Neural cell (in vitro differentiated cells): Measurements from ENCODE around the gene FBXL15. TPM values are rescaled to one million over a fixed set of nuclear protein-coding genes. Genes with fewer than 3 reads are reported as not detected.

Experiments used
- H2AFZ ChIP-seq: fragments of 200-600, 300-800 bp; sonication (generic), shearing (Covaris generic); 2 replicates; pipeline ENCODE4 v1.6.0; 2014; ENCODE audit warnings: low read depth, mild to moderate bottlenecking, antibody characterized with exemption, low read length, moderate library complexity
- H3F3A ChIP-seq: fragments of 200-600 bp; shearing (Covaris generic); 2 replicates; pipeline ENCODE4 v1.6.1; 2016; ENCODE audit warnings: mild to moderate bottlenecking, moderate library complexity, mixed read lengths, antibody characterized with exemption, low read length; ENCODE audit not compliant: insufficient read depth, poor library complexity, severe bottlenecking
- H3K27ac ChIP-seq: fragments of 200-600, 300-800 bp; sonication (generic), shearing (Covaris generic); 2 replicates; pipeline ENCODE4 v1.5.1; 2014; ENCODE audit warnings: mild to moderate bottlenecking, low read length, moderate library complexity
- H3K27me3 ChIP-seq: fragments of 300-800, 200-600 bp; sonication (generic), shearing (Covaris generic); 2 replicates; pipeline ENCODE4 v1.6.0; 2014; ENCODE audit warnings: mild to moderate bottlenecking, low read depth, low read length, moderate library complexity; ENCODE audit not compliant: insufficient read depth
- H3K36me3 ChIP-seq: fragments of 300-800, 200-600 bp; sonication (generic), shearing (Covaris generic); 2 replicates; pipeline ENCODE4 v1.5.1; 2014; ENCODE audit warnings: mild to moderate bottlenecking, antibody characterized with exemption, low read length, moderate library complexity; ENCODE audit not compliant: insufficient read depth
- H3K4me2 ChIP-seq: fragments of 300-800, 200-600 bp; sonication (generic), shearing (Covaris generic); 2 replicates; pipeline ENCODE4 v1.6.0; 2014; ENCODE audit warnings: mild to moderate bottlenecking, low read length
- H3K4me3 ChIP-seq: fragments of 300-800, 200-600 bp; sonication (generic), shearing (Covaris generic); 2 replicates; pipeline ENCODE4 v1.5.1; 2014; ENCODE audit warnings: mild to moderate bottlenecking, low read length, moderate library complexity
- H3K79me2 ChIP-seq: fragments of 200-600 bp; shearing (Covaris generic); replicated peaks from 2 replicates; pipeline ENCODE4 v1.6.0; 2014; ENCODE audit warnings: mild to moderate bottlenecking, low read length, moderate library complexity; ENCODE audit not compliant: insufficient read depth
- H3K9ac ChIP-seq: fragments of 300-800, 200-600 bp; sonication (generic), shearing (Covaris generic); 2 replicates; pipeline ENCODE4 v1.6.1; 2016; ENCODE audit warnings: mild to moderate bottlenecking, low read length, mixed read lengths
- H3K9me2 ChIP-seq: fragments of 200-600 bp; shearing (Covaris generic); 2 replicates; pipeline ENCODE4 v1.6.1; 2016; ENCODE audit warnings: mild to moderate bottlenecking, low read length, mixed read lengths; ENCODE audit not compliant: insufficient read depth
- H3K9me3 ChIP-seq: fragments of 200-600, 300-800 bp; sonication (generic), shearing (Covaris generic); 2 replicates; pipeline ENCODE4 v1.6.1; 2016; ENCODE audit warnings: mild to moderate bottlenecking, mixed run types, low read length, moderate library complexity, mixed read lengths
- H4K20me1 ChIP-seq: fragments of 200-600 bp; shearing (Covaris generic); 2 replicates; pipeline ENCODE4 v1.6.1; 2016; ENCODE audit warnings: mild to moderate bottlenecking, mixed run types; ENCODE audit not compliant: insufficient read depth
- EP300 ChIP-seq: fragments of 450-650 bp; conservative IDR thresholded peaks from 2 replicates; pipeline ENCODE4 v1.6.1; 2014; ENCODE audit warnings: antibody characterized with exemption, mild to moderate bottlenecking, moderate library complexity; ENCODE audit not compliant: poor library complexity, severe bottlenecking
- EZH2 ChIP-seq: fragments of 200-600, 300-800 bp; shearing (Covaris generic), sonication (generic); IDR thresholded peaks from 2 replicates; pipeline ENCODE4 v1.6.1; 2014; ENCODE audit warnings: antibody characterized with exemption, low read length, borderline replicate concordance, mild to moderate bottlenecking; ENCODE audit not compliant: insufficient read depth, poor library complexity, severe bottlenecking
- MXI1 ChIP-seq: fragments of 450-650 bp; conservative IDR thresholded peaks from 2 replicates; pipeline ENCODE4 v1.6.1; 2014; ENCODE audit warnings: antibody characterized with exemption, mild to moderate bottlenecking; ENCODE audit not compliant: poor library complexity, severe bottlenecking
- POLR2AphosphoS5 ChIP-seq: IDR thresholded peaks from 2 replicates; pipeline ENCODE4 v1.6.1; 2012
- RAD21 ChIP-seq: fragments of 450-650 bp; conservative IDR thresholded peaks from 2 replicates; pipeline ENCODE4 v1.6.1; 2014; ENCODE audit warnings: antibody characterized with exemption, mild to moderate bottlenecking, moderate library complexity
- SMC3 ChIP-seq: fragments of 450-650 bp; conservative IDR thresholded peaks from 2 replicates; pipeline ENCODE4 v1.6.1; 2014; ENCODE audit warnings: antibody characterized with exemption, mild to moderate bottlenecking, moderate library complexity; ENCODE audit not compliant: poor library complexity
- TAF1 ChIP-seq: IDR thresholded peaks from 2 replicates; pipeline ENCODE4 v1.6.1; 2012; ENCODE audit warnings: low read depth
- polyA plus RNA-seq: library from polyadenylated mRNA; depleted of rRNA; stranded (reverse); fragments of >200 nt; gene quantifications from 2 replicates; pipeline ENCODE4 v1.2.3, GENCODE V29; 2014
- TF ChIP-seq, protein P1 (sequence below): IDR thresholded peaks from 2 replicates; pipeline ENCODE4 v1.6.1; 2012; ENCODE audit warnings: borderline replicate concordance
- TF ChIP-seq, protein P2 (sequence below): fragments of 450-650 bp; IDR thresholded peaks from 2 replicates; pipeline ENCODE4 v1.5.1; 2014; ENCODE audit warnings: antibody characterized with exemption, mild to moderate bottlenecking, moderate library complexity; ENCODE audit not compliant: poor library complexity, severe bottlenecking

FBXL15 gene
- polyA plus RNA-seq, 1 donor from 2014 or later: 37.8 TPM

DNA sequence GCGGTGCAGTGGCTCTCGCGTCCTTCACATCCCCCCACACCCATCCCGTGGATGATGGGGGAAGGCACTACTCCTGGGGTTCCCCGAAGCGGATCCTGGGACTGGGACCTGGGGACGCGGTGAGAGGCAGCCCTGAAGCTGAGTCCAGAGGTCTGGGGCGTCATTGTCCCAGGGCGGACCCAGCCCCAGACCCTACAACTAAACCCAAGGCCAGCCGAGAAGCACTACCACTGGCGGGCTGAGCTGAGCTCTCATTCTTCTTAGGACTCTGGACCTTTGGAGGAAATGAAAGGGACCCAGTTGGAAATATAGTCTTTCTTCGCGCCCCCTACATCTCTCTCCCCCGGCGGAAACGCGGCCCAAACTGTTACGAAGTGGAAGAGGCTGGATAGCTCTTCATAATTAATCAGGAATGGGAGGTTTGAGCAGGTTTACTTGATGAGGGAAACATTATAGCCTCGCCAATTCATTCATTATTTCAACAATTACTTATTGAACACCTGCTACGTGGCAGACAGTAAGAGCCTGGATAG is 389 bp upstream of the FBXL15 start:
- Histone ChIP-seq H4K20me1 (no peaks in the 10 kb centered on the region), H3K27ac (peak overlapping the region; percentile 93), H3F3A (peaks cover 6% of the 10 kb centered on the region), H3K9me2 (no peaks in the 10 kb centered on the region), H3K9me3 (no peaks in the 10 kb centered on the region), H3K9ac (peak overlapping the region; percentile 84), H3K27me3 (no peaks in the 10 kb centered on the region), H3K79me2 (peaks cover 5% of the 10 kb centered on the region), H3K4me3 (peak overlapping the region; percentile 97), H3K4me2 (peak overlapping the region; percentile 91), H2AFZ (peak overlapping the region; percentile 69), H3K36me3 (no peaks in the 10 kb centered on the region)
- TF ChIP-seq POLR2AphosphoS5: no peak
- TF ChIP-seq, protein P1, sequence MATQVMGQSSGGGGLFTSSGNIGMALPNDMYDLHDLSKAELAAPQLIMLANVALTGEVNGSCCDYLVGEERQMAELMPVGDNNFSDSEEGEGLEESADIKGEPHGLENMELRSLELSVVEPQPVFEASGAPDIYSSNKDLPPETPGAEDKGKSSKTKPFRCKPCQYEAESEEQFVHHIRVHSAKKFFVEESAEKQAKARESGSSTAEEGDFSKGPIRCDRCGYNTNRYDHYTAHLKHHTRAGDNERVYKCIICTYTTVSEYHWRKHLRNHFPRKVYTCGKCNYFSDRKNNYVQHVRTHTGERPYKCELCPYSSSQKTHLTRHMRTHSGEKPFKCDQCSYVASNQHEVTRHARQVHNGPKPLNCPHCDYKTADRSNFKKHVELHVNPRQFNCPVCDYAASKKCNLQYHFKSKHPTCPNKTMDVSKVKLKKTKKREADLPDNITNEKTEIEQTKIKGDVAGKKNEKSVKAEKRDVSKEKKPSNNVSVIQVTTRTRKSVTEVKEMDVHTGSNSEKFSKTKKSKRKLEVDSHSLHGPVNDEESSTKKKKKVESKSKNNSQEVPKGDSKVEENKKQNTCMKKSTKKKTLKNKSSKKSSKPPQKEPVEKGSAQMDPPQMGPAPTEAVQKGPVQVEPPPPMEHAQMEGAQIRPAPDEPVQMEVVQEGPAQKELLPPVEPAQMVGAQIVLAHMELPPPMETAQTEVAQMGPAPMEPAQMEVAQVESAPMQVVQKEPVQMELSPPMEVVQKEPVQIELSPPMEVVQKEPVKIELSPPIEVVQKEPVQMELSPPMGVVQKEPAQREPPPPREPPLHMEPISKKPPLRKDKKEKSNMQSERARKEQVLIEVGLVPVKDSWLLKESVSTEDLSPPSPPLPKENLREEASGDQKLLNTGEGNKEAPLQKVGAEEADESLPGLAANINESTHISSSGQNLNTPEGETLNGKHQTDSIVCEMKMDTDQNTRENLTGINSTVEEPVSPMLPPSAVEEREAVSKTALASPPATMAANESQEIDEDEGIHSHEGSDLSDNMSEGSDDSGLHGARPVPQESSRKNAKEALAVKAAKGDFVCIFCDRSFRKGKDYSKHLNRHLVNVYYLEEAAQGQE: no peak
- TF ChIP-seq RAD21: no peak
- no peak for TF ChIP-seq TAF1
- TF ChIP-seq EZH2: no peak
- no peak for TF ChIP-seq EP300
- TF ChIP-seq SMC3: no peak
- TF ChIP-seq, protein P2, sequence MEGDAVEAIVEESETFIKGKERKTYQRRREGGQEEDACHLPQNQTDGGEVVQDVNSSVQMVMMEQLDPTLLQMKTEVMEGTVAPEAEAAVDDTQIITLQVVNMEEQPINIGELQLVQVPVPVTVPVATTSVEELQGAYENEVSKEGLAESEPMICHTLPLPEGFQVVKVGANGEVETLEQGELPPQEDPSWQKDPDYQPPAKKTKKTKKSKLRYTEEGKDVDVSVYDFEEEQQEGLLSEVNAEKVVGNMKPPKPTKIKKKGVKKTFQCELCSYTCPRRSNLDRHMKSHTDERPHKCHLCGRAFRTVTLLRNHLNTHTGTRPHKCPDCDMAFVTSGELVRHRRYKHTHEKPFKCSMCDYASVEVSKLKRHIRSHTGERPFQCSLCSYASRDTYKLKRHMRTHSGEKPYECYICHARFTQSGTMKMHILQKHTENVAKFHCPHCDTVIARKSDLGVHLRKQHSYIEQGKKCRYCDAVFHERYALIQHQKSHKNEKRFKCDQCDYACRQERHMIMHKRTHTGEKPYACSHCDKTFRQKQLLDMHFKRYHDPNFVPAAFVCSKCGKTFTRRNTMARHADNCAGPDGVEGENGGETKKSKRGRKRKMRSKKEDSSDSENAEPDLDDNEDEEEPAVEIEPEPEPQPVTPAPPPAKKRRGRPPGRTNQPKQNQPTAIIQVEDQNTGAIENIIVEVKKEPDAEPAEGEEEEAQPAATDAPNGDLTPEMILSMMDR: no peak
- no peak for TF ChIP-seq MXI1

GRCh38 chr10:102421507-102421756 is 796 bp downstream of the FBXL15 start:
- H3K9ac ChIP-seq: peak overlapping the region; percentile 84

More at GRCh38 chr10:102421507-102421756, 796 bp downstream of the FBXL15 start:
- no peaks in the 10 kb centered on the region for H3K9me2 ChIP-seq
- H3K27me3 ChIP-seq: no peaks in the 10 kb centered on the region
- H3K36me3 ChIP-seq: no peaks in the 10 kb centered on the region
- H3K9me3 ChIP-seq: no peaks in the 10 kb centered on the region
- peak overlapping the region; percentile 69 for H2AFZ ChIP-seq
- H3K27ac ChIP-seq: peak overlapping the region; percentile 93
- H3K4me3 ChIP-seq: peak overlapping the region; percentile 97
- H3F3A ChIP-seq: peaks cover 6% of the 10 kb centered on the region
- TF ChIP-seq EZH2 (no peak), POLR2AphosphoS5 (no peak)
- H3K79me2 ChIP-seq: no peaks in the 10 kb centered on the region
- H4K20me1 ChIP-seq: no peaks in the 10 kb centered on the region
- peak overlapping the region; percentile 53 for H3K4me2 ChIP-seq
